Stimulated activated CD8-positive, alpha-beta memory T cell treated with anti-CD3 and anti-CD28 coated beads, Interleukin-4, amount 100 ng/mL, for 1 hour (primary cell): ENCODE data around the gene SRMS.

Experiments used
- DNase-seq, 2 donors: peaks; one replicate each; pipeline ENCODE4 v3.0.0-alpha.2; 2020; ENCODE audit warnings: low read depth in 2 of 2, low spot score in 1 of 2

SRMS gene

DNA sequence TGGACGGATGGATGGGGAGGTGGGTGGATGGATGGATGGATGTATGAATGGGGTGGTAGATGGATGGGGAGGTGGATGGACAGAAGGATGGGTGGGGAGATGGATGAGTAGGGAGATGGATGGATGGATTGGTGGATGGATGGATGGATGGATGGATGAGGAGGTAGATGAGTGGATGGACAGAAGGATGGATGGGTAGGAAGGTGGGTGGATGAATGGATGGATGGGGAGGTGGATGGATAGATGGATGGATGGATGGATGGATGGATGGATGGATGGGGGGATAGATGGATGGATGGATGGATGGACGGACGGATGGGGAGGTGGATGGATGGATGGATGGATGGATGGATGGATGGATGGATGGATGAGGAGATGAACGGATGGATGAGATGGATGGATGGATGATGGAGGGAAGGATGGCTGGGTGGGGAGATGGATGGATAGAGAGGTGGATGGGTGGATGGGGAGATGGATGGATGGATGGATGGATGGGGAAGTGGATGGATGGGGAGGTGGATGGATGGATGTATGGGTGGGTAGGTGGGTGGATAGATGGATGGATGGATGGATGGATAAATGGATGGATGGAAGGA is 55.8 kb downstream of the SRMS start:
- no peak for DNase-seq

DNA sequence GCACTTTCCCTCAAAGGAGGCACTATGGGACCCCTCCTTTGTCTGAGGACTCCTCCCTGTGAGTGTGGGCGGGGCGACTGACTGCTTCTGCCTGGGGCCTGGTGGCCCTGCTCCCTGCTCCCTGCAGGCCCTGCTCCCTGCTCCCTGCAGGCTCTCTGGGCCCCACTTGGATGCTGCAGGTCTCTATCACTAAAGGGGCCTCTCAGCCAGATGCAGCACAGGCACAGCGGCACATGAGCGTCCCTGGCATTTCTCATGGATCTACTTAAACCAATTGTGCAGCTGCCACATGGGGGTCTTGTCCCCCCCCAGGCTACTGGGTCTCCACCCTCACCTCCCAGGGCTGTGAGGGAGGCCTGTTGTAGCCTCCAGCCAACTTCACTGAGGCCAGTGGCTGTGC is 56.5 kb downstream of the SRMS start:
- no peak for DNase-seq
